ENCODE results near the gene ATG3.

Gene ATG3

DNA sequence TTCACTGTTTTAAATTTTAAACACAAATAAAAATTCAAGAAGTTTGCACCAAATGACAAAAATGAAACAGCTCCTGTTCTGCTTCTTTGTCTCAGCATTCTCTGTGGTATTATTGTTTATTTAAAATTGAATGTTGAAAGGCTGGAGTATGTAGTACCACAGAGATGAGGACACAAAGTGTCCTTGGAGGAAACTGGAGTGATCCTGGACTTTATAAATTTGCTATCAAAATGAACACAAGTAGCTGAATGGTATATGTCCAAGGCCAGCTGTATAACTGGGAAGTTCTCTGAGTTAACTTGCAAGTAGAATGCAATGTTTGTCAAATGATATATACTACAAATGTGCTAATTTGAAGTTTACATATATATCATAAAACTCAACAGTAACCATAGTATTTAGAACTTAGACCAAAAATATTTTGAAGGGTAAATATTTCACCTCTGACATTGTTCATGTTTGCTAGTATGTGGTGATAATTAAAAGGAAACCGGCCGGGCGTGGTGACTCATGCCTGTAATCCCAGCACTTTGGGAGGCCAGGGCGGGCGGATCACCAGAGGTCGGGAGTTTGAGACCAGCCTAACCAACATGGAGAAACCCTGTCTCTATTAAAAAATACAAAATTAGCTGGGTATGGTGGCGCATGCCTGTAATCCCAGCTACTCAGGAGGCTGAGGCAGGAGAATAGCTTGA, 74.8 kb downstream of the ATG3 start:
- no peak overlapping the region for H3K9ac ChIP-seq
- TF ChIP-seq Cebpa-rat (IDR thresholded peaks at IDR 0.05) = no peak
- H3K4me2 ChIP-seq = no peak overlapping the region
- no peaks in the 10 kb centered on the region for H4K20me1 ChIP-seq
- no peaks in the 10 kb centered on the region for H3K4me1 ChIP-seq
- H3K27me3 ChIP-seq = no peaks in the 10 kb centered on the region
- no peak overlapping the region for H3K27ac ChIP-seq
- H3K36me3 ChIP-seq = no peaks in the 10 kb centered on the region
- H3K9me3 ChIP-seq = no peaks in the 10 kb centered on the region; the same call in 1 of the 2 replicates
- no peak overlapping the region for H3K4me3 ChIP-seq

GRCh38 chr3:112484352-112484751, 77.4 kb downstream of the ATG3 start:
- H3K36me3 ChIP-seq = no peaks in the 10 kb centered on the region
- H3K9ac ChIP-seq = no peak overlapping the region
- H3K27me3 ChIP-seq = no peaks in the 10 kb centered on the region
- H3K4me1 ChIP-seq = no peaks in the 10 kb centered on the region
- H3K27ac ChIP-seq = no peak overlapping the region
- H4K20me1 ChIP-seq = no peaks in the 10 kb centered on the region
- H3K4me2 ChIP-seq = no peak overlapping the region
- no peak for TF ChIP-seq Cebpa-rat (IDR thresholded peaks at IDR 0.05)
- no peak overlapping the region for H3K4me3 ChIP-seq
- no peaks in the 10 kb centered on the region; the same call in 1 of the 2 replicates for H3K9me3 ChIP-seq

- no peak overlapping the region for H3K4me3 ChIP-seq
- no peak overlapping the region for H3K9ac ChIP-seq
- no peaks in the 10 kb centered on the region for H3K4me1 ChIP-seq
- H3K4me2 ChIP-seq = no peak overlapping the region
- TF ChIP-seq Cebpa-rat (IDR thresholded peaks at IDR 0.05) = no peak
- no peak overlapping the region for H3K27ac ChIP-seq
- no peaks in the 10 kb centered on the region for H3K36me3 ChIP-seq
- H3K9me3 ChIP-seq = no peaks in the 10 kb centered on the region; the same call in 1 of the 2 replicates
- no peaks in the 10 kb centered on the region for H3K27me3 ChIP-seq
- H4K20me1 ChIP-seq = no peaks in the 10 kb centered on the region
These were observed 79.1 kb downstream of the ATG3 start for GRCh38 chr3:112482675-112483074.
